ENCODE data around the gene TFAP2C.

The TFAP2C gene

GRCh38 chr20:56628873-56629463 lies at the start of gene TFAP2C:
TSS of gene TFAP2C (plus strand) at chr20:56629306. CDS start at chr20:56629545, 239 bp downstream.
- no peak for TF ChIP-seq CTCF (IDR thresholded peaks at IDR 0.05; ENCODE audit: borderline replicate concordance, control extremely low read depth, extremely low read depth, insufficient read depth, missing control alignments)
- peak; percentile 57 for DNase-seq (ENCODE audit: low spot score)
- in situ Hi-C loops (cut with MboI; ENCODE audit: low sequenced_read_pairs, unreplicated experiment) = no loop called here

GRCh38 chr20:56580226-56580625 lies 48.9 kb upstream of the TFAP2C start:
- in situ Hi-C loops (cut with MboI; ENCODE audit: low sequenced_read_pairs, unreplicated experiment) = no loop called here
- no peak for TF ChIP-seq CTCF (IDR thresholded peaks at IDR 0.05; ENCODE audit: borderline replicate concordance, control extremely low read depth, extremely low read depth, insufficient read depth, missing control alignments)

GRCh38 chr20:56581701-56582100 lies 47.4 kb upstream of the TFAP2C start:
- DNase-seq (ENCODE audit: low spot score) = no peak
- in situ Hi-C loops (cut with MboI; ENCODE audit: low sequenced_read_pairs, unreplicated experiment) = no loop called here
- TF ChIP-seq CTCF (IDR thresholded peaks at IDR 0.05; ENCODE audit: borderline replicate concordance, control extremely low read depth, extremely low read depth, insufficient read depth, missing control alignments) = no peak

More at GRCh38 chr20:56580226-56580625, 48.9 kb upstream of the TFAP2C start:
- DNase-seq (ENCODE audit: low spot score) = no peak

- TF ChIP-seq CTCF (IDR thresholded peaks at IDR 0.05; ENCODE audit: borderline replicate concordance, control extremely low read depth, extremely low read depth, insufficient read depth, missing control alignments) = no peak
- in situ Hi-C loops (cut with MboI; ENCODE audit: low sequenced_read_pairs, unreplicated experiment) = no loop called here
- no peak for DNase-seq (ENCODE audit: low spot score)
Measured at GRCh38 chr20:56582542-56582941, 46.6 kb upstream of the TFAP2C start.

GRCh38 chr20:56584916-56585315 lies 44.2 kb upstream of the TFAP2C start:
- in situ Hi-C loops (cut with MboI; ENCODE audit: low sequenced_read_pairs, unreplicated experiment) = no loop called here

GRCh38 chr20:56587307-56588041 lies 41.6 kb upstream of the TFAP2C start:
- in situ Hi-C loops (cut with MboI; ENCODE audit: low sequenced_read_pairs, unreplicated experiment) = no loop called here
- TF ChIP-seq CTCF (IDR thresholded peaks at IDR 0.05; ENCODE audit: borderline replicate concordance, control extremely low read depth, extremely low read depth, insufficient read depth, missing control alignments) = no peak
- no peak for DNase-seq (ENCODE audit: low spot score)

More at GRCh38 chr20:56584916-56585315, 44.2 kb upstream of the TFAP2C start:
- no peak for TF ChIP-seq CTCF (IDR thresholded peaks at IDR 0.05; ENCODE audit: borderline replicate concordance, control extremely low read depth, extremely low read depth, insufficient read depth, missing control alignments)
- no peak for DNase-seq (ENCODE audit: low spot score)
